Measurements from ENCODE around the gene MTMR6. TPM values are rescaled to one million over a fixed set of nuclear protein-coding genes. Genes with fewer than 3 reads are reported as not detected.

Gene MTMR6
- total and polyA plus RNA-seq, 8 donors: 16.3 to 23.6 (median 20.8) TPM

DNA sequence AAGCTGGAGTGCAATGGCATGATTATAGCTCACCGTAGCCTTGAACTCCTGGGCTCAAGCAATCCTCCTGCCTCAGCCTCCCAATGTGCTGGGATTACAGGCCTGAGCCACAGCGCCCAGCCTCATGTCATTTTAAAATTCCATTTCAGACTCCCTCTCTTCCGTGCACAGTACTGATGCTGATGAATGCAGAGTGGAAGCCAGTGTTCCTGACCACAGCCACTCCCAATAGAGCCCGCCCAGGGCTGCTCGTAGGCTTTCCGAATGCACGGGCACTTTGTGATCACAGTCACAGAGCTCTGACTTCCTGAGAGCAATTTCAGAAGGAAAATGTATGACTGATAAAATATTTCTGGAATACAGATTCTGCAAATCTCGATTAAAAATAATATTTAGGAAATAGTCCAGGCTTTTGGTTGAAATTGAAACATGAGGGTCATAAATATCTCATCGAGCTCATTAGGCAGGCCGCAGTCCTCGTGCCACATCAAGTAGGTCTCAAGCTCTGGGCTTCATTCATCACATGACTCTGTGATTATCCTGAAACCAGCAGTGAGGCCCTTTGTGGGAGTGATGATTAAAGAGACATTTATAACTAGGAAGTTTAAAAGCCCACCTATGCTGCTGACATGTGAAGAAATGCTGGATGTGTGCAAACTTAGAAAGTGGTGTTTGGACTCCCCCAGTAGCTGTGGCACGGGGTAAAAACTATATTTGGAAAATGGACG is 76.3 kb downstream of the MTMR6 start:
- Histone ChIP-seq H3K4me3 (no peak overlapping the region), H3K36me3 (no peaks in the 10 kb centered on the region), H3K4me1 (no peaks in the 10 kb centered on the region), H3K27me3 (peaks cover 0 to 14% of the 10 kb centered on the region in 2 donors), H3K9me3 (no peaks in the 10 kb centered on the region), H3K27ac (no peak overlapping the region)
- TF ChIP-seq, protein P1, sequence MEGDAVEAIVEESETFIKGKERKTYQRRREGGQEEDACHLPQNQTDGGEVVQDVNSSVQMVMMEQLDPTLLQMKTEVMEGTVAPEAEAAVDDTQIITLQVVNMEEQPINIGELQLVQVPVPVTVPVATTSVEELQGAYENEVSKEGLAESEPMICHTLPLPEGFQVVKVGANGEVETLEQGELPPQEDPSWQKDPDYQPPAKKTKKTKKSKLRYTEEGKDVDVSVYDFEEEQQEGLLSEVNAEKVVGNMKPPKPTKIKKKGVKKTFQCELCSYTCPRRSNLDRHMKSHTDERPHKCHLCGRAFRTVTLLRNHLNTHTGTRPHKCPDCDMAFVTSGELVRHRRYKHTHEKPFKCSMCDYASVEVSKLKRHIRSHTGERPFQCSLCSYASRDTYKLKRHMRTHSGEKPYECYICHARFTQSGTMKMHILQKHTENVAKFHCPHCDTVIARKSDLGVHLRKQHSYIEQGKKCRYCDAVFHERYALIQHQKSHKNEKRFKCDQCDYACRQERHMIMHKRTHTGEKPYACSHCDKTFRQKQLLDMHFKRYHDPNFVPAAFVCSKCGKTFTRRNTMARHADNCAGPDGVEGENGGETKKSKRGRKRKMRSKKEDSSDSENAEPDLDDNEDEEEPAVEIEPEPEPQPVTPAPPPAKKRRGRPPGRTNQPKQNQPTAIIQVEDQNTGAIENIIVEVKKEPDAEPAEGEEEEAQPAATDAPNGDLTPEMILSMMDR (IDR thresholded peaks at IDR 0.05): no peak
- no peak for ATAC-seq
- intact Hi-C loops (cut with DNase I): no loop called here
- DNase-seq: no peak

DNA sequence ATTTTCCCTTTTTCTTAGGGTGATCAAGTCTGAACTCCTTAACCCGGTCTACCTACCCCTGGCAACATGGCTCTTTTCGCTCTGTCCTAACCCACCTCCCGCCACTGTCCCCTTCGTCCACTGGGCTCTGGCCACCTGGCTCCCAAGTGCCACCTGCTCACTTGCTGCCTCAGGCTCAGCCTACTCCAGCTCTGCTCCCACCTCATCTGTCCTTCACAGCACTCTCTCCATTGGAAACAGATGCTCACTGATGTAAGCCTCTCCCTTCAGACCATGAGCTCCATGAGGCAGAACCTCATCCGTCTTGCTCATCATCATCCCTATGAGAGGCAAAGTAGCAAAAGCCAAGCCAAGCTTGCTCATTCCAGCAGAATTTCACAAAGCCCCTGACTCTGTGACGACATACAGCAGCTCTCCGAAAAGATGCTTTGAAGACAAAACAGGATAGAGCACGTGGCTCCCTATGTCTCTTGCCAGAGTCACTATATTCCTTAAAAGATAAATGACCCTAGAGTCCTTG is 79.9 kb downstream of the MTMR6 start:
- peaks cover 0 to 29% of the 10 kb centered on the region in 2 donors for H3K27me3 ChIP-seq
- H3K4me1 ChIP-seq: no peaks in the 10 kb centered on the region
- no peak overlapping the region for H3K4me3 ChIP-seq
- TF ChIP-seq, protein P1 (IDR thresholded peaks at IDR 0.05): no peak
- H3K9me3 ChIP-seq: no peaks in the 10 kb centered on the region
- no peak overlapping the region for H3K27ac ChIP-seq
- no peak for ATAC-seq
- no peaks in the 10 kb centered on the region for H3K36me3 ChIP-seq
- no peak for DNase-seq
- intact Hi-C loops (cut with DNase I): no loop called here

DNA sequence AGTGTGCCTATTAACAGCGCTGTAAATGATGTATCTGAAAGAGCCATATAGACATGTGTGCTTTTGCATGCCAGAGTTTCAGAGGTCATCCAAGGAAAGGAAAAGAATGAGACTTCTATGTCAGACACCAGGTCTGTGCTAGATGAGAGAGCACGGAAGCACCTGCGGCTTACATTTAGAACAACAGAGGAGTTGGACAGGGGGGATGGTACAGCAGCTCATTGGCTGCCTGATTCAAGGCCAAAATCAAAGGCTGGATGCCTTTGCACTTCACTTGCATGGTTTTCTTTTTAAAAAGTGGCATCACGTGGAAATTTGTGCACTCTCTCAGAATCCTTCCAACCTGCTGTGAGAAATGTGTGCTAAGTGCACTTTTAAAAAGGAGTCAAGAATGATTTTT is 82.4 kb downstream of the MTMR6 start:
- Histone ChIP-seq H3K4me3 (no peak overlapping the region), H3K36me3 (no peaks in the 10 kb centered on the region), H3K9me3 (no peaks in the 10 kb centered on the region), H3K27ac (no peak overlapping the region), H3K4me1 (no peaks in the 10 kb centered on the region), H3K27me3 (peaks cover 0 to 32% of the 10 kb centered on the region in 2 donors)
- TF ChIP-seq, protein P1 (IDR thresholded peaks at IDR 0.05): no peak
- DNase-seq (no peak), ATAC-seq (no peak)
- intact Hi-C loops (cut with DNase I): no loop called here

DNA sequence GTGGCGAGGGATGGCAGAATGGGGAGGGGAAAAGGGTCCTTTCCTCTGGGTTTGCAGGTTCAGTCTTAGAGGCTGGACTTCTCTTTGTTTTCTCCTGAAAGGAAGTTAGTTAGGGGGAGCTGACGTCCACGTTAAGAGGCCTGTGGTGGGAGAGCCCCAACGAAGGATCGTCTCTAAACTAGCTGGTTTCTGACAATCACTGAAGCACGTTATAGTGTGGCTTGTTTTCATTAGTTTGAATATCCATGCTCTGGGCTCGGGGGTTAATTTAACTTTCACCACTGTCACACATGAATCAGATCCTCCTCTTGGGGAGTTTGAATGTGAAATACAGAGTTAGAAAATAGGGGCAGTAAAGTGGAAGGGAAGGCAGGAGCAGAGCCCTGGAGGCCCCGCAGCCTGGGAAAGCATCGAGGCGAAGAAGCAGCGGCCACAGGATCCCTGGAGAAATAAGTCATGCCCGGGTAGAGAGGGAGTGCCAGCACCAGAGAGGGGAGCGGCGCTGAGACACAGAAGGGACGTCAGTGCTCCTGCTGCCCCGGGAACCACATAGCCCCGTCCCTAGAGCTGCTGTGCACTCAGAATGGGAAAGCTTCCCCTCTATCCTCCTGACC is 84.1 kb downstream of the MTMR6 start:
- ATAC-seq: no peak
- Histone ChIP-seq H3K27ac (no peak overlapping the region), H3K27me3 (peaks cover 0 to 26% of the 10 kb centered on the region in 2 donors), H3K4me3 (no peak overlapping the region), H3K9me3 (no peaks in the 10 kb centered on the region), H3K4me1 (no peaks in the 10 kb centered on the region), H3K36me3 (no peaks in the 10 kb centered on the region)
- intact Hi-C loops (cut with DNase I): no loop called here
- no peak for DNase-seq
- TF ChIP-seq, protein P1 (IDR thresholded peaks at IDR 0.05): no peak

DNA sequence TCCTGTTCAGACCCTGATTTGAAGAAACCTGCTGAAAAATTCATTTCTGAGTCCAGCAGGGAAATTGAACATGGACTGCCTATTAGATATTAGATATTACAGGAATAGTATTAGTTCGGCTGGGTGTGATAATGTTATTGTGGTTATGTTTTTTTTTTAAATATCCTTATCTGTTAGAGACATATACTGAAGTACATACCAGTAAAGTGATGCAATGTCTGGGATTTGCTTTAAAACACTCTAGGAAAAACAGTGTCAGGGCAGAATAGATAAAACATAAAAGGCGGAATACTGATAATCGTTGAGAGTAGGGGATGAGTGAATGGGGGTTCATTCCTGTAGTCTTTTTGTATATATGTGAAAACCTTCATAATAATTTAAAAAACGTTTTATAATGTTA is 86.5 kb downstream of the MTMR6 start:
- no peak for ATAC-seq
- intact Hi-C loops (cut with DNase I): no loop called here
- H3K27me3 ChIP-seq: peaks cover 0 to 20% of the 10 kb centered on the region in 2 donors
- TF ChIP-seq, protein P1 (IDR thresholded peaks at IDR 0.05): no peak
- H3K4me1 ChIP-seq: no peaks in the 10 kb centered on the region
- no peaks in the 10 kb centered on the region for H3K36me3 ChIP-seq
- DNase-seq: no peak
- no peak overlapping the region for H3K4me3 ChIP-seq
- no peak overlapping the region for H3K27ac ChIP-seq
- H3K9me3 ChIP-seq: no peaks in the 10 kb centered on the region

All from left lung (tissue), 10 donors.